K562 (cell line): Measurements from ENCODE around the gene DENR. TPM values are rescaled to one million over a fixed set of nuclear protein-coding genes. Genes with fewer than 3 reads are reported as not detected.

Experiments used
- BCOR ChIP-seq: fragments of 450-650 bp; IDR thresholded peaks from 2 replicates; pipeline ENCODE4 v1.6.1; 2016
- CHD1 ChIP-seq: fragments of 200-600 bp; sonication (generic); IDR thresholded peaks from one replicate; pipeline ENCODE4 v1.6.1; 2012; ENCODE audit warnings: mild to moderate bottlenecking, moderate library complexity, low read length, inconsistent platforms
- DPF2 ChIP-seq: fragments of 450-650 bp; IDR thresholded peaks from 2 replicates; pipeline ENCODE4 v1.6.1; 2016
- ETV1 ChIP-seq: fragments of 450-650 bp; conservative IDR thresholded peaks from 2 replicates; pipeline ENCODE4 v1.6.1; 2016; ENCODE audit warnings: missing genetic modification characterization, control low read depth, low read depth, missing compliant biosample characterization
- FOXK1 ChIP-seq: sonication (generic); formaldehyde crosslinking; IDR thresholded peaks from 2 replicates; pipeline ENCODE4 v1.8.0; 2022; ENCODE audit warnings: missing genetic modification reagents, mild to moderate bottlenecking, borderline replicate concordance
- HDAC3 ChIP-seq: fragments of 450-650 bp; IDR thresholded peaks from 2 replicates; pipeline ENCODE4 v1.6.1; 2018; ENCODE audit warnings: borderline replicate concordance, mild to moderate bottlenecking, moderate library complexity; ENCODE audit not compliant: partially characterized antibody
- HMG20B ChIP-seq: fragments of 250-450 bp; sonication (Bioruptor Pico); IDR thresholded peaks from 2 replicates; pipeline ENCODE4 v1.5.0; 2021; ENCODE audit warnings: mild to moderate bottlenecking
- HOXB6 ChIP-seq: fragments of 250-450 bp; sonication (Bioruptor Pico); IDR thresholded peaks from 2 replicates; pipeline ENCODE4 v1.5.1; 2022; ENCODE audit warnings: mild to moderate bottlenecking, borderline replicate concordance
- IFI16 ChIP-seq: fragments of 250-450 bp; sonication (Bioruptor Pico); IDR thresholded peaks from 2 replicates; pipeline ENCODE4 v2.1.2; 2022; ENCODE audit warnings: mild to moderate bottlenecking, inconsistent platforms
- JUN ChIP-seq, 2 experiments: sonication (generic) in 1 of 2; formaldehyde crosslinking in 1 of 2; IDR thresholded peaks; 2 replicates each; pipeline versions ENCODE4 v1.6.1 to v1.8.0; 2012 to 2022; ENCODE audit warnings: borderline replicate concordance in 2 of 2, mild to moderate bottlenecking in 2 of 2, improper control_type of control experiment in 1 of 2, low read depth in 1 of 2, low read length in 1 of 2, missing genetic modification reagents in 1 of 2
- NFYB ChIP-seq: IDR thresholded peaks from 2 replicates; pipeline ENCODE4 v1.6.1; 2011; ENCODE audit warnings: mild to moderate bottlenecking, moderate library complexity; ENCODE audit not compliant: insufficient read length; ENCODE audit errors: extremely low read depth
- PHF21A ChIP-seq: fragments of 450-650 bp; IDR thresholded peaks from 2 replicates; pipeline ENCODE4 v1.6.1; 2017; ENCODE audit warnings: low read depth, borderline replicate concordance
- PHF8 ChIP-seq: fragments of 200-600 bp; sonication (generic); IDR thresholded peaks from 2 replicates; pipeline ENCODE4 v1.6.1; 2012; ENCODE audit warnings: mixed run types, mild to moderate bottlenecking, inconsistent platforms, low read length, moderate library complexity, borderline replicate concordance
- PYGO2 ChIP-seq: fragments of 450-650 bp; IDR thresholded peaks from 2 replicates; pipeline ENCODE4 v1.6.1; 2016; ENCODE audit warnings: mild to moderate bottlenecking, missing genetic modification characterization, moderate library complexity, missing compliant biosample characterization
- RHOXF2B ChIP-seq: fragments of 250-450 bp; sonication (Bioruptor Pico); conservative IDR thresholded peaks from 2 replicates; pipeline ENCODE4 v1.5.1; 2021
- RUNX1 ChIP-seq: sonication (generic); IDR thresholded peaks from 2 replicates; pipeline ENCODE4 v1.6.1; 2016; ENCODE audit warnings: antibody characterized with exemption, low read depth
- SLC30A9 ChIP-seq: fragments of 250-450 bp; sonication (Bioruptor Pico); IDR thresholded peaks from 2 replicates; pipeline ENCODE4 v1.8.0; 2022; ENCODE audit warnings: mild to moderate bottlenecking, moderate library complexity
- SREBF2 ChIP-seq: sonication (generic); formaldehyde crosslinking; IDR thresholded peaks from 2 replicates; pipeline ENCODE4 v1.4.0; 2020; ENCODE audit warnings: mild to moderate bottlenecking, missing genetic modification reagents
- SRSF9 ChIP-seq: fragments of 200-400 bp; formaldehyde crosslinking; IDR thresholded peaks from 2 replicates; pipeline ENCODE4 v1.6.1; 2017; ENCODE audit warnings: low read depth, low read length, borderline replicate concordance
- XRCC3 ChIP-seq: fragments of 450-650 bp; IDR thresholded peaks from 2 replicates; pipeline ENCODE4 v1.6.1; 2017; ENCODE audit warnings: mild to moderate bottlenecking, moderate library complexity
- ZBED1 ChIP-seq: IDR thresholded peaks from 2 replicates; pipeline ENCODE4 v1.6.1; 2014
- ZNF143 ChIP-seq: sonication (generic); formaldehyde crosslinking; IDR thresholded peaks from 2 replicates; pipeline ENCODE4 v1.9.0; 2022; ENCODE audit warnings: mild to moderate bottlenecking, missing genetic modification reagents
- ZNF224 ChIP-seq: sonication (generic); formaldehyde crosslinking; IDR thresholded peaks from 2 replicates; pipeline ENCODE4 v1.8.0; 2022; ENCODE audit warnings: mild to moderate bottlenecking, missing genetic modification reagents
- ZNF354B ChIP-seq: fragments of 250-450 bp; sonication (Bioruptor Pico); IDR thresholded peaks from 2 replicates; pipeline ENCODE4 v1.4.0; 2020
- ZNF561 ChIP-seq: fragments of 450-650 bp; formaldehyde crosslinking; conservative IDR thresholded peaks from 2 replicates; pipeline ENCODE4 v1.4.0; 2020; ENCODE audit warnings: mild to moderate bottlenecking, moderate library complexity
- ZNF717 ChIP-seq: fragments of 250-450 bp; sonication (Bioruptor Pico); IDR thresholded peaks from 2 replicates; pipeline ENCODE4 v1.5.0; 2021
- ZNF780A ChIP-seq: fragments of 250-450 bp; sonication (Bioruptor Pico); IDR thresholded peaks from 2 replicates; pipeline ENCODE4 v1.5.0; 2021; ENCODE audit warnings: mild to moderate bottlenecking
- ZNF79 ChIP-seq: fragments of 250-450 bp; sonication (Bioruptor Pico); IDR thresholded peaks from 2 replicates; pipeline ENCODE4 v1.4.0; 2020; ENCODE audit warnings: low read depth, mild to moderate bottlenecking, moderate library complexity
- ZNF830 ChIP-seq: fragments of 250-450 bp; sonication (Bioruptor Pico); IDR thresholded peaks from 2 replicates; pipeline ENCODE4 v1.5.0; 2021; ENCODE audit warnings: mild to moderate bottlenecking
- polyA plus RNA-seq, 8 experiments: library from polyadenylated mRNA; depleted of rRNA in 4 of 8; stranded (reverse) in 5 of 8; unstranded in 3 of 8; fragments of >200 nt; fragmentation: Nextera tagmentation in 2 of 8; fragmentation: Illumina TruSeq in 1 of 8; extraction: Ambion mirVana in 2 of 8; extraction: Trizol in 1 of 8; gene quantifications; 2 replicates each; pipeline versions ENCODE4 v1.2.1 to v1.2.3, GENCODE V29; 2011 to 2014; ENCODE audit warnings: inconsistent platforms in 1 of 8, missing spikeins in 1 of 8
- total RNA-seq, 7 experiments: library from RNA; depleted of rRNA in 6 of 7; stranded (reverse); fragments of >200 nt in 6 of 7; fragmentation: Illumina TruSeq in 2 of 7; extraction: Trizol in 2 of 7; gene quantifications; 2 replicates each; pipeline versions ENCODE4 v1.2.1 to v1.2.3, GENCODE V29; 2011 to 2021; ENCODE audit warnings: low replicate concordance in 1 of 7
- TF ChIP-seq, protein P1 (sequence below): fragments of 450-650 bp; IDR thresholded peaks from 2 replicates; pipeline ENCODE4 v1.6.1; 2017; ENCODE audit warnings: antibody characterized with exemption
- TF ChIP-seq, protein P2 (sequence below): fragments of 250-450 bp; sonication (Bioruptor Pico); IDR thresholded peaks from 2 replicates; pipeline ENCODE4 v1.5.0; 2021

The DENR gene
- total and polyA plus RNA-seq, 9 of the 15 experiments (the other 6 are each of a cell fraction or from before 2014, with no cell fraction given) = 32.5 to 77.4 (median 54.7) TPM

DNA sequence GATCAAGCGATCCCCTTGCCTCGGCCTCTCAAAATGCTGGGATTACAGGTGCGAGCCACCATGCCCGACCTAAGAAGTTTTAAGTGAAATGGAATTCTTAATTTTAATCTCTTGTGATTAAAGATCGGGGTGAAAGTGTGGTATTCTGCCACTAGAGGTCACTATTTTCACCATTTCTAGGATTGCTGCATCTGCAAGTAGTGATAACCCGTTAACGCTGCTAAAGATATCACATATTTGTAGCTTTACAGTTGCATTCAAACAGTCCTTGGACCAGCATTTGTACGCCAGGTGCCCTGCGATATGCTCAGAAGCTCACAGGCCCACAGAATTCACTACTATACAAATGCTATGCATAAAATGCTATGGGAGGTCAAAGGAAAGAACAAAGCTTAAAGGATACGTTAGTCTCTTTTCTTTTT, 41.1 kb downstream of the DENR start (continued):
- TF ChIP-seq HMG20B (no peak), HDAC3 (no peak), CHD1 (no peak), ZNF830 (CRISPR knock-in tag) (no peak), SLC30A9 (CRISPR knock-in tag) (no peak), SRSF9 (no peak), RHOXF2B (no peak), ETV1 (tag) (no peak), PHF21A (no peak), ZNF79 (CRISPR knock-in tag) (no peak), SREBF2 (no peak), PHF8 (no peak), ZNF354B (no peak), ZNF143 (CRISPR knock-in tag) (no peak), XRCC3 (no peak), IFI16 (CRISPR knock-in tag) (no peak), HOXB6 (no peak), ZNF561 (CRISPR knock-in tag) (no peak), DPF2 (peak; percentile 41; the same call in 1 of the 2 replicates), ZNF224 (no peak), FOXK1 (CRISPR knock-in tag) (no peak), NFYB (no peak), ZNF780A (CRISPR knock-in tag) (no peak), JUN (IDR thresholded peaks at IDR 0.05; ENCODE audit: borderline replicate concordance, low read depth, low read length) (no peak), JUN (CRISPR knock-in tag; IDR thresholded peaks at IDR 0.05; ENCODE audit: borderline replicate concordance) (no peak), ZBED1 (no peak), BCOR (no peak), PYGO2 (tag) (no peak), RUNX1 (no peak), ZNF717 (CRISPR knock-in tag) (no peak)
- TF ChIP-seq, protein P1, sequence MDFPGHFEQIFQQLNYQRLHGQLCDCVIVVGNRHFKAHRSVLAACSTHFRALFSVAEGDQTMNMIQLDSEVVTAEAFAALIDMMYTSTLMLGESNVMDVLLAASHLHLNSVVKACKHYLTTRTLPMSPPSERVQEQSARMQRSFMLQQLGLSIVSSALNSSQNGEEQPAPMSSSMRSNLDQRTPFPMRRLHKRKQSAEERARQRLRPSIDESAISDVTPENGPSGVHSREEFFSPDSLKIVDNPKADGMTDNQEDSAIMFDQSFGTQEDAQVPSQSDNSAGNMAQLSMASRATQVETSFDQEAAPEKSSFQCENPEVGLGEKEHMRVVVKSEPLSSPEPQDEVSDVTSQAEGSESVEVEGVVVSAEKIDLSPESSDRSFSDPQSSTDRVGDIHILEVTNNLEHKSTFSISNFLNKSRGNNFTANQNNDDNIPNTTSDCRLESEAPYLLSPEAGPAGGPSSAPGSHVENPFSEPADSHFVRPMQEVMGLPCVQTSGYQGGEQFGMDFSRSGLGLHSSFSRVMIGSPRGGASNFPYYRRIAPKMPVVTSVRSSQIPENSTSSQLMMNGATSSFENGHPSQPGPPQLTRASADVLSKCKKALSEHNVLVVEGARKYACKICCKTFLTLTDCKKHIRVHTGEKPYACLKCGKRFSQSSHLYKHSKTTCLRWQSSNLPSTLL = no peak
- TF ChIP-seq, protein P2, sequence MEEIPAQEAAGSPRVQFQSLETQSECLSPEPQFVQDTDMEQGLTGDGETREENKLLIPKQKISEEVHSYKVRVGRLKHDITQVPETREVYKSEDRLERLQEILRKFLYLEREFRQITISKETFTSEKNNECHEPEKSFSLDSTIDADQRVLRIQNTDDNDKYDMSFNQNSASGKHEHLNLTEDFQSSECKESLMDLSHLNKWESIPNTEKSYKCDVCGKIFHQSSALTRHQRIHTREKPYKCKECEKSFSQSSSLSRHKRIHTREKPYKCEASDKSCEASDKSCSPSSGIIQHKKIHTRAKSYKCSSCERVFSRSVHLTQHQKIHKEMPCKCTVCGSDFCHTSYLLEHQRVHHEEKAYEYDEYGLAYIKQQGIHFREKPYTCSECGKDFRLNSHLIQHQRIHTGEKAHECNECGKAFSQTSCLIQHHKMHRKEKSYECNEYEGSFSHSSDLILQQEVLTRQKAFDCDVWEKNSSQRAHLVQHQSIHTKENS = no peak
